K562 (cell line): Measurements from ENCODE around the gene TRAF3IP1. TPM values are rescaled to one million over a fixed set of nuclear protein-coding genes. Genes with fewer than 3 reads are reported as not detected.

Experiments used
- ATAC-seq: fragments of 200-7000 bp; cut with Tn5 transposase; 3 replicates; pipeline ENCODE4 v1.9.1; 2020; ENCODE audit warnings: moderate library complexity
- BruUV-seq: library from RNA; stranded (reverse); fragments of 400-500 nt; replicated peaks from 2 replicates; lab custom pipeline; 2021; lab: Mats Ljungman, UMichigan
- CTCF ChIA-PET: fragments of 300-600 bp; formaldehyde crosslinking; extraction: SDS; loops from one replicate; lab custom pipeline; 2021; ENCODE audit warnings: low intra/inter-chr PET ratio; lab: Yijun Ruan, JAX
- POLR2A ChIA-PET: fragments of 300-600, 350-650 bp; sonication (Branson Sonifier 250); formaldehyde crosslinking; extraction: SDS; loops from one replicate; lab custom pipeline; 2021; ENCODE audit warnings: antibody characterized with exemption, inconsistent platforms; lab: Yijun Ruan, JAX
- DNase-seq, 4 experiments: peaks; one replicate each; pipeline versions ENCODE4 v3.0.0 to v3.0.0-alpha.2; 2011 to 2018; ENCODE audit warnings: low spot score in 3 of 4, mixed read lengths in 3 of 4; ENCODE audit errors: extremely low read depth in 1 of 4
- FAIRE-seq: peaks from 2 replicates; lab custom pipeline; 2011; peaks lifted over from hg19 to GRCh38; lab: Jason Lieb, UNC
- H2AFZ ChIP-seq: 2 replicates; pipeline ENCODE4 v1.6.0; 2011; ENCODE audit warnings: low read depth, low read length, control low read depth, inconsistent platforms
- H3K27ac ChIP-seq: fragments of 200-600 bp; 3 replicates; pipeline ENCODE4 v1.8.0; 2011; ENCODE audit warnings: low read depth, mild to moderate bottlenecking, control low read depth, inconsistent platforms, low read length, moderate library complexity, mixed read lengths; ENCODE audit errors: extremely low read depth
- H3K27me3 ChIP-seq, 2 experiments: fragments of 300-600 bp in 1 of 2; 2 replicates in 1 of 2; 3 replicates in 1 of 2; pipeline versions ENCODE4 v1.6.0 to v1.8.0; 2011; ENCODE audit warnings: inconsistent platforms in 2 of 2, low read length in 2 of 2, mild to moderate bottlenecking in 1 of 2, mixed read lengths in 1 of 2, moderate library complexity in 1 of 2; ENCODE audit not compliant: control insufficient read depth in 2 of 2, insufficient read depth in 2 of 2
- H3K36me3 ChIP-seq: fragments of 300-600 bp; 3 replicates; pipeline ENCODE4 v1.8.0; 2011; ENCODE audit warnings: mild to moderate bottlenecking, low read length, inconsistent platforms; ENCODE audit not compliant: control insufficient read depth, insufficient read depth
- H3K4me1 ChIP-seq, 2 experiments: fragments of 200-600 bp in 1 of 2; replicated peaks in 1 of 2; 2 replicates in 1 of 2; 3 replicates in 1 of 2; pipeline versions ENCODE4 v1.5.1 to v1.8.0; 2011; ENCODE audit warnings: inconsistent platforms in 2 of 2, low read length in 2 of 2, mild to moderate bottlenecking in 1 of 2, mixed read lengths in 1 of 2, moderate library complexity in 1 of 2; ENCODE audit not compliant: control insufficient read depth in 2 of 2, insufficient read depth in 2 of 2
- H3K4me2 ChIP-seq: 2 replicates; pipeline ENCODE4 v1.6.1; 2011; ENCODE audit warnings: low read length, control low read depth, inconsistent platforms, mixed read lengths; ENCODE audit not compliant: insufficient read depth
- H3K4me3 ChIP-seq: fragments of 200-600 bp; sonication (generic), shearing (Covaris generic); 2 replicates; pipeline ENCODE4 v1.5.1; 2016; ENCODE audit warnings: control low read depth, inconsistent platforms
- H3K79me2 ChIP-seq: fragments of 200-600 bp; 3 replicates; pipeline ENCODE4 v1.8.0; 2011; ENCODE audit warnings: low read length, inconsistent platforms; ENCODE audit not compliant: control insufficient read depth, insufficient read depth
- H3K9ac ChIP-seq, 2 experiments: 2 replicates each; pipeline versions ENCODE4 v1.6.0 to v1.6.1; 2011; ENCODE audit warnings: low read depth in 2 of 2, low read length in 2 of 2, control low read depth in 1 of 2, inconsistent platforms in 1 of 2, mild to moderate bottlenecking in 1 of 2, mixed read lengths in 1 of 2; ENCODE audit not compliant: insufficient read depth in 1 of 2
- H3K9me1 ChIP-seq: one replicate; pipeline ENCODE4 v1.6.0; 2011; ENCODE audit warnings: inconsistent platforms, mild to moderate bottlenecking, low read length, moderate library complexity; ENCODE audit not compliant: control insufficient read depth, insufficient read depth
- H3K9me3 ChIP-seq: replicated peaks from 2 replicates; pipeline ENCODE4 v1.5.1; 2011; ENCODE audit warnings: low read depth, low read length, inconsistent platforms; ENCODE audit not compliant: control insufficient read depth, insufficient read depth
- H4K20me1 ChIP-seq: replicated peaks from 2 replicates; pipeline ENCODE4 v1.6.1; 2011; ENCODE audit warnings: low read length, inconsistent platforms, mixed read lengths; ENCODE audit not compliant: control insufficient read depth, insufficient read depth
- ADNP ChIP-seq: fragments of 200-800 bp; sonication (Bioruptor generic); IDR thresholded peaks from 2 replicates; pipeline ENCODE4 v1.6.1; 2016; ENCODE audit warnings: missing genetic modification characterization, missing compliant biosample characterization
- CHD1 ChIP-seq: fragments of 200-600 bp; sonication (generic); IDR thresholded peaks from one replicate; pipeline ENCODE4 v1.6.1; 2012; ENCODE audit warnings: mild to moderate bottlenecking, moderate library complexity, low read length, inconsistent platforms
- GTF3C2 ChIP-seq: IDR thresholded peaks from 3 replicates; pipeline ENCODE4 v1.6.1; 2011; ENCODE audit warnings: borderline replicate concordance, mild to moderate bottlenecking, moderate library complexity; ENCODE audit not compliant: insufficient read length; ENCODE audit errors: extremely low read depth
- HNRNPL ChIP-seq: fragments of 200-400 bp; formaldehyde crosslinking; IDR thresholded peaks from 2 replicates; pipeline ENCODE4 v1.6.1; 2017; ENCODE audit warnings: low read depth, mild to moderate bottlenecking, low read length
- MTA3 ChIP-seq: fragments of 450-650 bp; formaldehyde crosslinking; IDR thresholded peaks from 2 replicates; pipeline ENCODE4 v1.6.1; 2017; ENCODE audit warnings: mild to moderate bottlenecking, borderline replicate concordance
- PHB2 ChIP-seq: fragments of 450-650 bp; IDR thresholded peaks from 2 replicates; pipeline ENCODE4 v1.6.1; 2017; ENCODE audit warnings: low read depth
- XRCC5 ChIP-seq: fragments of 200-400 bp; formaldehyde crosslinking; IDR thresholded peaks from 2 replicates; pipeline ENCODE4 v1.6.1; 2017; ENCODE audit warnings: low read depth, mild to moderate bottlenecking, low read length
- ZC3H4 ChIP-seq: sonication (generic); formaldehyde crosslinking; IDR thresholded peaks from 2 replicates; pipeline ENCODE4 v1.9.0; 2021; ENCODE audit warnings: missing genetic modification reagents, borderline replicate concordance
- ZFPM2 ChIP-seq: fragments of 250-450 bp; sonication (Bioruptor Pico); IDR thresholded peaks from 2 replicates; pipeline ENCODE4 v1.5.1; 2022; ENCODE audit warnings: mild to moderate bottlenecking
- ZNF445 ChIP-seq: fragments of 250-450 bp; sonication (Bioruptor Pico); IDR thresholded peaks from 2 replicates; pipeline ENCODE4 v1.4.0; 2020; ENCODE audit warnings: low read depth, mild to moderate bottlenecking, moderate library complexity
- WGBS: fragments of 100-300 bp; shearing (Covaris generic); methylation state at CpG from one replicate; pipeline ENCODE4 v1.1.6; 2016; ENCODE audit warnings: low coverage, mixed read lengths; ENCODE audit not compliant: insufficient coverage; ENCODE audit errors: missing lambda C conversion rate; 5-methylcytosine and 5-hydroxymethylcytosine counted together
- in situ Hi-C: fragments of 300-500 bp; cut with MboI; formaldehyde crosslinking; loops from 4 replicates; pipeline ENCODE4 v1.15.0; 2018; ENCODE audit warnings: inconsistent platforms, mixed read lengths
- intact Hi-C: fragments of 100-400 bp; cut with micrococcal nuclease; formaldehyde crosslinking; loops from 2 replicates; pipeline ENCODE4 v1.14.2; 2022
- polyA plus RNA-seq, 8 experiments: library from polyadenylated mRNA; depleted of rRNA in 4 of 8; stranded (reverse) in 5 of 8; unstranded in 3 of 8; fragments of >200 nt; fragmentation: Nextera tagmentation in 2 of 8; fragmentation: Illumina TruSeq in 1 of 8; extraction: Ambion mirVana in 2 of 8; extraction: Trizol in 1 of 8; gene quantifications; 2 replicates each; pipeline versions ENCODE4 v1.2.1 to v1.2.3, GENCODE V29; 2011 to 2014; ENCODE audit warnings: inconsistent platforms in 1 of 8, missing spikeins in 1 of 8
- total RNA-seq, 7 experiments: library from RNA; depleted of rRNA in 6 of 7; stranded (reverse); fragments of >200 nt in 6 of 7; fragmentation: Illumina TruSeq in 2 of 7; extraction: Trizol in 2 of 7; gene quantifications; 2 replicates each; pipeline versions ENCODE4 v1.2.1 to v1.2.3, GENCODE V29; 2011 to 2021; ENCODE audit warnings: low replicate concordance in 1 of 7
- TF ChIP-seq, protein P1 (sequence below), 2 experiments: IDR thresholded peaks in 1 of 2; conservative IDR thresholded peaks in 1 of 2; 2 replicates each; pipeline ENCODE4 v1.6.1; 2016; ENCODE audit warnings: low read depth in 2 of 2, mild to moderate bottlenecking in 1 of 2, missing compliant biosample characterization in 1 of 2, missing genetic modification characterization in 1 of 2, moderate library complexity in 1 of 2
- TF ChIP-seq, protein P2 (sequence below), 2 experiments: IDR thresholded peaks; 2 replicates each; pipeline ENCODE4 v1.6.1; 2011; ENCODE audit warnings: borderline replicate concordance in 1 of 2, control low read depth in 1 of 2, low read depth in 1 of 2, low read length in 1 of 2, mild to moderate bottlenecking in 1 of 2, mixed read lengths in 1 of 2, moderate library complexity in 1 of 2; ENCODE audit not compliant: insufficient read depth in 1 of 2, insufficient read length in 1 of 2, poor library complexity in 1 of 2, severe bottlenecking in 1 of 2; ENCODE audit errors: extremely low read depth in 1 of 2

TRAF3IP1 gene
- total and polyA plus RNA-seq, 9 of the 15 experiments (the other 6 are each of a cell fraction or from before 2014, with no cell fraction given) = 1.3 to 7.4 (median 3.4) TPM

GRCh38 chr2:238358769-238359168 lies 38.5 kb downstream of the TRAF3IP1 start (continued):
- TF ChIP-seq, protein P1, sequence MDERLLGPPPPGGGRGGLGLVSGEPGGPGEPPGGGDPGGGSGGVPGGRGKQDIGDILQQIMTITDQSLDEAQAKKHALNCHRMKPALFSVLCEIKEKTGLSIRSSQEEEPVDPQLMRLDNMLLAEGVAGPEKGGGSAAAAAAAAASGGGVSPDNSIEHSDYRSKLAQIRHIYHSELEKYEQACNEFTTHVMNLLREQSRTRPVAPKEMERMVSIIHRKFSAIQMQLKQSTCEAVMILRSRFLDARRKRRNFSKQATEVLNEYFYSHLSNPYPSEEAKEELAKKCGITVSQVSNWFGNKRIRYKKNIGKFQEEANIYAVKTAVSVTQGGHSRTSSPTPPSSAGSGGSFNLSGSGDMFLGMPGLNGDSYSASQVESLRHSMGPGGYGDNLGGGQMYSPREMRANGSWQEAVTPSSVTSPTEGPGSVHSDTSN (CRISPR knock-in tag; IDR thresholded peaks at IDR 0.05; ENCODE audit: low read depth) = no peak
- TF ChIP-seq, protein P1 (tag; conservative IDR thresholded peaks at IDR 0.05; ENCODE audit: low read depth) = no peak

- ATAC-seq = no peak
- ChIA-PET CTCF (no interaction called here), POLR2A (no interaction called here)
- H3K36me3 ChIP-seq = no peaks in the 10 kb centered on the region
- no TSS peak for BruUV-seq
- H3K4me2 ChIP-seq = no peak overlapping the region
- no peak for FAIRE-seq
- H4K20me1 ChIP-seq = no peaks in the 10 kb centered on the region
- DNase-seq = no peak
- no peaks in the 10 kb centered on the region for H3K9me3 ChIP-seq
- 59% methylated on average over 3 of the region's 3 CpGs for WGBS
- H3K9me1 ChIP-seq = no peaks in the 10 kb centered on the region
- H3K27ac ChIP-seq = no peak overlapping the region
- intact Hi-C loops = loop anchor here (10.0 kb wide), 1 partner anchor 425 kb away; no protein-coding TSS in a partner anchor
- H3K9ac ChIP-seq = no peak overlapping the region
- no peaks in the 10 kb centered on the region for H3K27me3 ChIP-seq
- in situ Hi-C loops = loop anchor here (25.0 kb wide), 1 partner anchor 428 kb away; no protein-coding TSS in a partner anchor
- H3K4me3 ChIP-seq = no peak overlapping the region
- H2AFZ ChIP-seq = no peak overlapping the region
- no peaks in the 10 kb centered on the region for H3K79me2 ChIP-seq
- TF ChIP-seq, protein P2, sequence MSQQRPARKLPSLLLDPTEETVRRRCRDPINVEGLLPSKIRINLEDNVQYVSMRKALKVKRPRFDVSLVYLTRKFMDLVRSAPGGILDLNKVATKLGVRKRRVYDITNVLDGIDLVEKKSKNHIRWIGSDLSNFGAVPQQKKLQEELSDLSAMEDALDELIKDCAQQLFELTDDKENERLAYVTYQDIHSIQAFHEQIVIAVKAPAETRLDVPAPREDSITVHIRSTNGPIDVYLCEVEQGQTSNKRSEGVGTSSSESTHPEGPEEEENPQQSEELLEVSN (IDR thresholded peaks at IDR 0.05; ENCODE audit: borderline replicate concordance in 1 of 2, extremely low read depth in 1 of 2, insufficient read depth in 1 of 2, insufficient read length in 1 of 2, low read depth in 1 of 2, low read length in 1 of 2, poor library complexity in 1 of 2, severe bottlenecking in 1 of 2) = no peak
- TF ChIP-seq MTA3 (no peak), ZC3H4 (no peak), CHD1 (no peak), PHB2 (no peak), HNRNPL (no peak), XRCC5 (no peak), GTF3C2 (no peak), ZFPM2 (no peak), ADNP (no peak), ZNF445 (CRISPR knock-in tag) (no peak)
- H3K4me1 ChIP-seq = no peaks in the 10 kb centered on the region
These were observed 39.1 kb downstream of the TRAF3IP1 start for GRCh38 chr2:238359403-238359802.
